K562 (cell line): ENCODE measurements around the gene UBE2D2. TPM values are rescaled to one million over a fixed set of nuclear protein-coding genes. Genes with fewer than 3 reads are reported as not detected.

Source experiments
- CEBPG ChIP-seq, 3 experiments: fragments of 200-800 bp in 1 of 3; sonication (Bioruptor generic) in 1 of 3; sonication (generic) in 1 of 3; formaldehyde crosslinking in 1 of 3; IDR thresholded peaks in 2 of 3; conservative IDR thresholded peaks in 1 of 3; 2 replicates each; pipeline versions ENCODE4 v1.6.1 to v1.8.0; 2016 to 2022; ENCODE audit warnings: missing compliant biosample characterization in 2 of 3, missing genetic modification characterization in 2 of 3, mild to moderate bottlenecking in 1 of 3, missing genetic modification reagents in 1 of 3
- FOXK1 ChIP-seq: sonication (generic); formaldehyde crosslinking; IDR thresholded peaks from 2 replicates; pipeline ENCODE4 v1.8.0; 2022; ENCODE audit warnings: missing genetic modification reagents, mild to moderate bottlenecking, borderline replicate concordance
- HIVEP1 ChIP-seq: fragments of 250-450 bp; sonication (Bioruptor Pico); IDR thresholded peaks from 2 replicates; pipeline ENCODE4 v1.4.0; 2020; ENCODE audit warnings: mild to moderate bottlenecking
- IFI16 ChIP-seq: fragments of 250-450 bp; sonication (Bioruptor Pico); IDR thresholded peaks from 2 replicates; pipeline ENCODE4 v2.1.2; 2022; ENCODE audit warnings: mild to moderate bottlenecking, inconsistent platforms
- IRF1 ChIP-seq: sonication (generic); formaldehyde crosslinking; IDR thresholded peaks from 2 replicates; pipeline ENCODE4 v1.8.0; 2022; ENCODE audit warnings: missing genetic modification reagents, mild to moderate bottlenecking, borderline replicate concordance
- MXI1 ChIP-seq: IDR thresholded peaks from 2 replicates; pipeline ENCODE4 v1.6.1; 2011; ENCODE audit warnings: low read depth, mild to moderate bottlenecking, improper control_type of control experiment, low read length
- POLR2G ChIP-seq: fragments of 200-400 bp; formaldehyde crosslinking; IDR thresholded peaks from 2 replicates; pipeline ENCODE4 v1.6.1; 2017; ENCODE audit warnings: low read depth, mild to moderate bottlenecking, antibody characterized with exemption, low read length, moderate library complexity
- POLR2H ChIP-seq: IDR thresholded peaks from 2 replicates; pipeline ENCODE4 v1.6.1; 2016; ENCODE audit warnings: missing genetic modification characterization, low read depth, mild to moderate bottlenecking, control low read depth, missing compliant biosample characterization, moderate library complexity
- RCOR1 ChIP-seq, 2 experiments: IDR thresholded peaks; 2 replicates each; pipeline ENCODE4 v1.6.1; 2012; ENCODE audit warnings: low read depth in 2 of 2, low read length in 2 of 2, borderline replicate concordance in 1 of 2, improper control_type of control experiment in 1 of 2
- SIN3A ChIP-seq, 2 experiments: fragments of 150-350 bp in 1 of 2; IDR thresholded peaks; 2 replicates each; pipeline ENCODE4 v1.6.1; 2011 to 2016; ENCODE audit warnings: borderline replicate concordance in 2 of 2, low read depth in 2 of 2, low read length in 2 of 2, mild to moderate bottlenecking in 2 of 2, moderate library complexity in 2 of 2; ENCODE audit not compliant: control insufficient read depth in 1 of 2
- SLC30A9 ChIP-seq: fragments of 250-450 bp; sonication (Bioruptor Pico); IDR thresholded peaks from 2 replicates; pipeline ENCODE4 v1.8.0; 2022; ENCODE audit warnings: mild to moderate bottlenecking, moderate library complexity
- SMARCA4 ChIP-seq: fragments of 450-650 bp; IDR thresholded peaks from 2 replicates; pipeline ENCODE4 v1.6.1; 2016
- SRSF7 ChIP-seq: fragments of 200-400 bp; formaldehyde crosslinking; optimal IDR thresholded peaks from 2 replicates; pipeline ENCODE3; 2017; ENCODE audit warnings: mild to moderate bottlenecking, low read depth, low read length
- TAF1 ChIP-seq: IDR thresholded peaks from 2 replicates; pipeline ENCODE4 v1.6.1; 2011; ENCODE audit warnings: mild to moderate bottlenecking, low read length, moderate library complexity; ENCODE audit not compliant: insufficient read depth, control insufficient read depth, severe bottlenecking; ENCODE audit errors: extremely low read depth
- TAF9B ChIP-seq: fragments of 450-650 bp; IDR thresholded peaks from 2 replicates; pipeline ENCODE4 v1.6.1; 2018; ENCODE audit warnings: mild to moderate bottlenecking; ENCODE audit not compliant: partially characterized antibody
- TARDBP ChIP-seq: fragments of 450-650 bp; IDR thresholded peaks from 2 replicates; pipeline ENCODE4 v1.6.1; 2016
- TBL1XR1 ChIP-seq, 2 experiments: IDR thresholded peaks; 2 replicates each; pipeline ENCODE4 v1.6.1; 2012; ENCODE audit warnings: improper control_type of control experiment in 2 of 2, low read length in 2 of 2, mild to moderate bottlenecking in 1 of 2
- TCF7 ChIP-seq: sonication (generic); IDR thresholded peaks from 2 replicates; pipeline ENCODE4 v1.6.1; 2016; ENCODE audit warnings: antibody characterized with exemption, borderline replicate concordance
- TEAD1 ChIP-seq, 2 experiments: fragments of 450-650 bp in 1 of 2; sonication (generic) in 1 of 2; formaldehyde crosslinking; IDR thresholded peaks; 2 replicates each; pipeline versions ENCODE4 v1.4.0 to v1.8.0; 2020 to 2022; ENCODE audit warnings: mild to moderate bottlenecking in 2 of 2, missing genetic modification reagents in 1 of 2
- ZNF41 ChIP-seq: fragments of 250-450 bp; sonication (Bioruptor Pico); conservative IDR thresholded peaks from 2 replicates; pipeline ENCODE4 v1.4.0; 2020; ENCODE audit warnings: mild to moderate bottlenecking
- ZNF551 ChIP-seq: fragments of 250-450 bp; sonication (Bioruptor Pico); IDR thresholded peaks from 2 replicates; pipeline ENCODE4 v1.5.0; 2021; ENCODE audit warnings: mild to moderate bottlenecking, moderate library complexity
- polyA plus RNA-seq, 8 experiments: library from polyadenylated mRNA; depleted of rRNA in 4 of 8; stranded (reverse) in 5 of 8; unstranded in 3 of 8; fragments of >200 nt; fragmentation: Nextera tagmentation in 2 of 8; fragmentation: Illumina TruSeq in 1 of 8; extraction: Ambion mirVana in 2 of 8; extraction: Trizol in 1 of 8; gene quantifications; 2 replicates each; pipeline versions ENCODE4 v1.2.1 to v1.2.3, GENCODE V29; 2011 to 2014; ENCODE audit warnings: inconsistent platforms in 1 of 8, missing spikeins in 1 of 8
- total RNA-seq, 7 experiments: library from RNA; depleted of rRNA in 6 of 7; stranded (reverse); fragments of >200 nt in 6 of 7; fragmentation: Illumina TruSeq in 2 of 7; extraction: Trizol in 2 of 7; gene quantifications; 2 replicates each; pipeline versions ENCODE4 v1.2.1 to v1.2.3, GENCODE V29; 2011 to 2021; ENCODE audit warnings: low replicate concordance in 1 of 7
- TF ChIP-seq, protein P1 (sequence below): fragments of 250-450 bp; sonication (Bioruptor Pico); IDR thresholded peaks from 2 replicates; pipeline ENCODE4 v1.5.0; 2020; ENCODE audit warnings: mild to moderate bottlenecking
- TF ChIP-seq, protein P2 (sequence below): sonication (generic); formaldehyde crosslinking; IDR thresholded peaks from 2 replicates; pipeline ENCODE4 v1.8.0; 2022; ENCODE audit warnings: mild to moderate bottlenecking, missing genetic modification reagents, borderline replicate concordance

The UBE2D2 gene
- total and polyA plus RNA-seq, 9 of the 15 experiments (the other 6 are each of a cell fraction or from before 2014, with no cell fraction given), result 53.6 to 198 (median 122) TPM

DNA sequence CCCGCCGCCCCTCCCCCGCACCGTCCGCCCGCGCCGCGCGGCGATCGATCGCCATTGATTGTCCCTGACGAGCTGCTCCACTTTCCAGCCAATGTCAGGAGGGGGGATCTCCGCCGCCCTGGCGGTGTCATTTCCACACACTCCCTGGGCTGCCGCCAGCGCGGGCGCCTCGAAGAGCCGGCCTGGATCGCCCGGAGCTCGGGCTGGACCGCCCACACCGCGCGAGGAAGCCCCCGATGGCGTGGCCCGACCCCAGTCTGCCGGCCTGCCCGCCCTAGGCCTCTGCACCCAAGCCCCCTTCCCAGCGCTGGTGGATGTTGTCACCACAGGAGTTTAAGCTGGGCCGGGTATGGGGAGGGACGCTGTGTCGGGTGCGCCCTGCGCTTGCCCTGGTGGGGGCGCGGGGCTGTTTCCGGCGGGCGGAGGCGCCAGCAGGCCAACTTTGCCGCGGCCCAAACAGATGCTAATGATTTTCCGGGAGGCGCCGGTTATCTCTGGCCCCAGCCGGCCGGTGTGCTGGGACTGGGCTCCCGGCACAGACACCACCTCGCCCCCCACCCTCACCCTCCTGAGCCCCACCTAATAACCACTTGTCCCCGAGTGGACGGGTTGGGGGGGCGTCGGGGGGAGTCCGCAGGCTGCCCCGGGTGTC is 76.4 kb downstream of the UBE2D2 start (continued):
- TF ChIP-seq TEAD1 (CRISPR knock-in tag; IDR thresholded peaks at IDR 0.05) (no peak), HIVEP1 (CRISPR knock-in tag) (no peak), RCOR1 (IDR thresholded peaks at IDR 0.05; ENCODE audit: borderline replicate concordance in 1 of 2, low read depth in 2 of 2, low read length in 2 of 2) (peak; percentile 6 to 28; a peak in 1 of 4 replicates), TAF9B (no peak), SIN3A (IDR thresholded peaks at IDR 0.05; ENCODE audit: borderline replicate concordance in 2 of 2, control insufficient read depth in 1 of 2, low read depth in 2 of 2, low read length in 2 of 2) (0 out of 4 replicates have a peak, but pooled peaks of 1 of the 2 experiments have one; percentile 35), IFI16 (CRISPR knock-in tag) (no peak), CEBPG (CRISPR knock-in tag; IDR thresholded peaks at IDR 0.05) (no peak), CEBPG (tag; conservative IDR thresholded peaks at IDR 0.05 in 1 of 2, IDR thresholded peaks at IDR 0.05 in 1 of 2) (peak in 1 of 2 experiments; percentile 36; a peak in 1 of 4 replicates), TCF7 (no peak), SLC30A9 (CRISPR knock-in tag) (no peak), TARDBP (peak; percentile 88), TBL1XR1 (IDR thresholded peaks at IDR 0.05; ENCODE audit: low read length in 2 of 2) (peak in 1 of 2 experiments; percentile 42; a peak in 1 of 4 replicates), ZNF551 (CRISPR knock-in tag) (no peak), ZNF41 (CRISPR knock-in tag) (no peak), MXI1 (0 out of 2 replicates have a peak, but pooled peaks have one; percentile 19), SRSF7 (no peak), IRF1 (CRISPR knock-in tag) (no peak), POLR2H (tag) (peak; percentile 70), SMARCA4 (peak; percentile 79), POLR2G (peak; percentile 87), FOXK1 (CRISPR knock-in tag) (0 out of 2 replicates have a peak, but pooled peaks have one; percentile 57), TAF1 (peak; percentile 47)
- TF ChIP-seq, protein P1, sequence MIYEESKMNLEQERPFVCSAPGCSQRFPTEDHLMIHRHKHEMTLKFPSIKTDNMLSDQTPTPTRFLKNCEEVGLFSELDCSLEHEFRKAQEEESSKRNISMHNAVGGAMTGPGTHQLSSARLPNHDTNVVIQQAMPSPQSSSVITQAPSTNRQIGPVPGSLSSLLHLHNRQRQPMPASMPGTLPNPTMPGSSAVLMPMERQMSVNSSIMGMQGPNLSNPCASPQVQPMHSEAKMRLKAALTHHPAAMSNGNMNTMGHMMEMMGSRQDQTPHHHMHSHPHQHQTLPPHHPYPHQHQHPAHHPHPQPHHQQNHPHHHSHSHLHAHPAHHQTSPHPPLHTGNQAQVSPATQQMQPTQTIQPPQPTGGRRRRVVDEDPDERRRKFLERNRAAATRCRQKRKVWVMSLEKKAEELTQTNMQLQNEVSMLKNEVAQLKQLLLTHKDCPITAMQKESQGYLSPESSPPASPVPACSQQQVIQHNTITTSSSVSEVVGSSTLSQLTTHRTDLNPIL (CRISPR knock-in tag), result no peak
- TF ChIP-seq, protein P2, sequence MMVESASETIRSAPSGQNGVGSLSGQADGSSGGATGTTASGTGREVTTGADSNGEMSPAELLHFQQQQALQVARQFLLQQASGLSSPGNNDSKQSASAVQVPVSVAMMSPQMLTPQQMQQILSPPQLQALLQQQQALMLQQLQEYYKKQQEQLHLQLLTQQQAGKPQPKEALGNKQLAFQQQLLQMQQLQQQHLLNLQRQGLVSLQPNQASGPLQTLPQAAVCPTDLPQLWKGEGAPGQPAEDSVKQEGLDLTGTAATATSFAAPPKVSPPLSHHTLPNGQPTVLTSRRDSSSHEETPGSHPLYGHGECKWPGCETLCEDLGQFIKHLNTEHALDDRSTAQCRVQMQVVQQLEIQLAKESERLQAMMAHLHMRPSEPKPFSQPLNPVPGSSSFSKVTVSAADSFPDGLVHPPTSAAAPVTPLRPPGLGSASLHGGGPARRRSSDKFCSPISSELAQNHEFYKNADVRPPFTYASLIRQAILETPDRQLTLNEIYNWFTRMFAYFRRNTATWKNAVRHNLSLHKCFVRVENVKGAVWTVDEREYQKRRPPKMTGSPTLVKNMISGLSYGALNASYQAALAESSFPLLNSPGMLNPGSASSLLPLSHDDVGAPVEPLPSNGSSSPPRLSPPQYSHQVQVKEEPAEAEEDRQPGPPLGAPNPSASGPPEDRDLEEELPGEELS (CRISPR knock-in tag), result peak; percentile 60
